Tibial nerve (tissue), 4 donors: ENCODE data around the gene CACHD1. TPM values are rescaled to one million over a fixed set of nuclear protein-coding genes. Genes with fewer than 3 reads are reported as not detected.

Experiments used
- DNase-seq, 2 donors: peaks; one replicate each; pipeline ENCODE4 v3.0.0-alpha.2; 2019; ENCODE audit warnings: low spot score in 2 of 2
- H3K27ac ChIP-seq, 4 donors: fragments of 200-600 bp; sonication (generic) in 3 of 4; one replicate each; pipeline ENCODE4 v1.5.1; 2017 to 2019; ENCODE audit warnings: mild to moderate bottlenecking in 1 of 4
- H3K27me3 ChIP-seq, 2 donors: fragments of 200-600 bp; sonication (generic) in 1 of 2; one replicate each; pipeline versions ENCODE4 v1.5.1 to v1.6.0; 2017 to 2019
- H3K36me3 ChIP-seq, 3 donors: fragments of 200-600 bp; sonication (generic); one replicate each; pipeline ENCODE4 v1.5.1; 2018 to 2019
- H3K4me1 ChIP-seq, 4 donors: fragments of 200-600 bp; sonication (generic) in 3 of 4; one replicate each; pipeline ENCODE4 v1.5.1; 2017 to 2019
- H3K4me3 ChIP-seq, 4 donors: fragments of 200-600 bp; sonication (generic) in 3 of 4; one replicate each; pipeline ENCODE4 v1.5.1; 2017 to 2019; ENCODE audit warnings: mild to moderate bottlenecking in 1 of 4, moderate library complexity in 1 of 4
- H3K9me3 ChIP-seq, 4 donors: fragments of 200-600 bp; sonication (generic) in 3 of 4; one replicate each; pipeline ENCODE4 v1.5.1; 2017 to 2019
- CTCF ChIP-seq, 5 experiments: fragments of 200-600 bp in 3 of 5; fragments of 450-650 bp in 2 of 5; sonication (generic) in 3 of 5; IDR thresholded peaks; one replicate each; pipeline ENCODE4 v1.5.1; 2016 to 2019; ENCODE audit warnings: antibody characterized with exemption in 5 of 5, mild to moderate bottlenecking in 3 of 5, moderate library complexity in 2 of 5
- EP300 ChIP-seq, 2 donors: sonication (generic); formaldehyde crosslinking; IDR thresholded peaks; one replicate each; pipeline ENCODE4 v1.6.1; 2017; ENCODE audit warnings: antibody characterized with exemption in 2 of 2, mild to moderate bottlenecking in 1 of 2
- POLR2A ChIP-seq, 2 donors: fragments of 450-650 bp; IDR thresholded peaks; one replicate each; pipeline ENCODE4 v1.6.1; 2017; ENCODE audit warnings: antibody characterized with exemption in 2 of 2, mild to moderate bottlenecking in 2 of 2, moderate library complexity in 2 of 2
- WGBS, 2 donors: methylation state at CpG; one replicate each; pipeline ENCODE4 v1.1.5; 2018; 5-methylcytosine and 5-hydroxymethylcytosine counted together
- total RNA-seq, 4 donors: library from RNA; depleted of rRNA; stranded (reverse); fragments of >200 nt; gene quantifications; one replicate each; pipeline ENCODE4 v1.1.0, GENCODE V29; 2016

CACHD1 gene
- total RNA-seq, 4 donors from 2014 or later = 7.4 to 15.9 (median 10.0) TPM

GRCh38 chr1:64532646-64533045 lies 62.7 kb downstream of the CACHD1 start:
- H3K4me3 ChIP-seq = no peak overlapping the region
- 86 to 92% methylated on average over 2 of the region's 2 CpGs for WGBS, 2 donors
- TF ChIP-seq CTCF (IDR thresholded peaks at IDR 0.05) (no peak), POLR2A (IDR thresholded peaks at IDR 0.05) (no peak), EP300 (IDR thresholded peaks at IDR 0.05) (no peak)

GRCh38 chr1:64535938-64536835 lies 66.3 kb downstream of the CACHD1 start:
- Histone ChIP-seq H3K27ac (peak overlapping the region in 1 of 4 donors; percentile 27), H3K4me3 (no peak overlapping the region), H3K9me3 (peaks cover 0 to 4% (median 0%) of the 10 kb centered on the region in 4 donors), H3K36me3 (no peaks in the 10 kb centered on the region), H3K4me1 (peaks cover 0 to 45% (median 4%) of the 10 kb centered on the region in 4 donors), H3K27me3 (no peaks in the 10 kb centered on the region)
- TF ChIP-seq CTCF (IDR thresholded peaks at IDR 0.05) = no peak
- TF ChIP-seq EP300 (IDR thresholded peaks at IDR 0.05) = no peak
- no peak for TF ChIP-seq POLR2A (IDR thresholded peaks at IDR 0.05)
- DNase-seq = no peak
- 60 to 72% methylated on average over 10 of the region's 10 CpGs for WGBS, 2 donors

More at GRCh38 chr1:64532646-64533045, 62.7 kb downstream of the CACHD1 start:
- no peaks in the 10 kb centered on the region for H3K27me3 ChIP-seq
- H3K9me3 ChIP-seq = peaks cover 0 to 4% (median 0%) of the 10 kb centered on the region in 4 donors
- H3K4me1 ChIP-seq = peaks cover 0 to 17% (median 1%) of the 10 kb centered on the region in 4 donors
- no peak overlapping the region for H3K27ac ChIP-seq
- no peaks in the 10 kb centered on the region for H3K36me3 ChIP-seq
- no peak for DNase-seq

- 77 to 80% methylated on average over 8 of the region's 8 CpGs for WGBS, 2 donors
Measured at GRCh38 chr1:64536836-64537490, 67.0 kb downstream of the CACHD1 start.

GRCh38 chr1:64537942-64538341 lies 68.0 kb downstream of the CACHD1 start:
- H3K36me3 ChIP-seq = no peaks in the 10 kb centered on the region
- no peaks in the 10 kb centered on the region for H3K27me3 ChIP-seq
- TF ChIP-seq POLR2A (IDR thresholded peaks at IDR 0.05) (no peak), CTCF (IDR thresholded peaks at IDR 0.05) (no peak), EP300 (IDR thresholded peaks at IDR 0.05) (no peak)
- 81 to 84% methylated on average over 4 of the region's 4 CpGs for WGBS, 2 donors
- no peak overlapping the region for H3K27ac ChIP-seq
- H3K4me3 ChIP-seq = no peak overlapping the region
- no peak for DNase-seq
- peaks cover 0 to 4% (median 0%) of the 10 kb centered on the region in 4 donors for H3K9me3 ChIP-seq
- peaks cover 0 to 45% (median 4%) of the 10 kb centered on the region in 4 donors for H3K4me1 ChIP-seq

More at GRCh38 chr1:64536836-64537490, 67.0 kb downstream of the CACHD1 start:
- TF ChIP-seq CTCF (IDR thresholded peaks at IDR 0.05) (no peak), EP300 (IDR thresholded peaks at IDR 0.05) (no peak), POLR2A (IDR thresholded peaks at IDR 0.05) (no peak)
- no peak for DNase-seq
- peaks cover 0 to 45% (median 4%) of the 10 kb centered on the region in 4 donors for H3K4me1 ChIP-seq
- peak overlapping the region in 1 of 4 donors; percentile 27 for H3K27ac ChIP-seq
- H3K9me3 ChIP-seq = peaks cover 0 to 4% (median 0%) of the 10 kb centered on the region in 4 donors
- no peak overlapping the region for H3K4me3 ChIP-seq
- H3K27me3 ChIP-seq = no peaks in the 10 kb centered on the region
- no peaks in the 10 kb centered on the region for H3K36me3 ChIP-seq
